GM18870 (cell line): ENCODE data around the gene THYN1.
A peak's percentile ranks its signal among the peaks of the same experiment; 100 is the strongest.

Source experiments
- ATAC-seq: cut with Tn5 transposase; IDR thresholded peaks from one replicate; pipeline ENCODE4 v1.9.1; 2021; ENCODE audit warnings: moderate library complexity; ENCODE audit not compliant: unreplicated experiment

Gene THYN1

GRCh38 chr11:134252346-134253187, 585 bp downstream of the THYN1 start:
- ATAC-seq, result peak; percentile 40

GRCh38 chr11:134250675-134251074, 2.5 kb downstream of the THYN1 start:
- ATAC-seq, result no peak

GRCh38 chr11:134250246-134250645, 2.9 kb downstream of the THYN1 start:
- no peak for ATAC-seq

GRCh38 chr11:134248910-134249480, 4.2 kb downstream of the THYN1 start:
- no peak for ATAC-seq

DNA sequence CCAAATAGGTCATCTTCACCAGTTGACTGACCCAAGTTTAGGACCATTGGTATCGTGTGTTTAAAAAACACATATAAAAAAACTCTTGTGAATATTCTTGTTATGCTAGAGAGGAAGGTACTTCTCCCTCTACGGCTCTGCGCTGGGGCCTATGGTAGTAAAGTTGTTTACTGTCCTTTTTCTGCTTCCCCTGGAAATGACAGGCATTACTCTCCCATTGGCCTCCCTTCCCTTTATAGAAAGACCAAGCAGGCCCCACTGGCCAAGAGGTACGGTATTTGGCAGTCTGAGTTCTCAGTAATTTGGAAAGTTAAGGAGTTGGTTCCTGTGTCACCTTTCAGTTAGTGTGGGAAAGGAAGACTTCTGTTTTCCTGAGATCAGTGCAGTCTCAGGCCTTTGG, 6.5 kb downstream of the THYN1 start:
- no peak for ATAC-seq

GRCh38 chr11:134246100-134246499, 7.1 kb downstream of the THYN1 start:
- no peak for ATAC-seq

DNA sequence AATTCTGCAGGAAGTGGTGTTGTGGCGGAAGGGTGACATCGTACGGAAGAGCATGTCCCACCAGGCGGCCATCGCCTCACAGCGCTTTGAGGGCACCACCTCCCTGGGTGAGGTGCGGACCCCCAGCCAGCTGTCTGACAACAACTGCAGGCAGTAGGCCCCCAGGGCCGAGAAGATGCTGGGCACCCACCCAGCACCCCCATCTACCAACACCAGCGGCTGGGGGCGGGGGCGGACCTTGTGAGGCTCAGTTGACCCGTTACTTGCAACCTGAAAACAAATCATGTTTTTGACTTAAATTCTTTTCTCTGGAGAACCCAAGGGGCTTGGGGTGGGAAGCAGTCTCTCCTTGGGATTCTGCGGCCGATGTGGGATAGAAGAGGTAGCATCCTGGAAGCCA, 7.7 kb downstream of the THYN1 start:
- ATAC-seq, result no peak

- ATAC-seq, result peak; percentile 64
These were observed 8.6 kb downstream of the THYN1 start for GRCh38 chr11:134244593-134244992.

- no peak for ATAC-seq
These were observed 9.2 kb downstream of the THYN1 start for GRCh38 chr11:134243913-134244312.

DNA sequence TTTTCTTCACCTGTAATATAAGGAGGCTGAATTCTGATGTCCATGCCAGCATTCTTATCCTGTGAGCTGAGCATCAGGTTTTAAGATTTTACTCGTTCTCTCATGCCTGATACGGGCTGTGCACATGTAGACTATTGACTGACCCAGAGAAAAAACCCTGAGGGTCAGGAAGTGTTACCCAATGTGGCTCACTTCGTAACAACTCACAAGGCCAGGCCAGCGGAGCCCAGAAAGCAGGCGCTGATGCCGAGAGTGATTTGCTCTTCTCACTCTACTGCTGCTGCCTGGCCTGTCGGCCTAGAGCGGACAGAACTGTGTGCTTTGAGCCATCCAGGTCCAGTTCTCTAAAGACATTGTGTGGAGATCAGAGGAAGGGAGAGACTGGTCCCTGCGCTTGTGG, 10.8 kb downstream of the THYN1 start:
- ATAC-seq, result no peak

DNA sequence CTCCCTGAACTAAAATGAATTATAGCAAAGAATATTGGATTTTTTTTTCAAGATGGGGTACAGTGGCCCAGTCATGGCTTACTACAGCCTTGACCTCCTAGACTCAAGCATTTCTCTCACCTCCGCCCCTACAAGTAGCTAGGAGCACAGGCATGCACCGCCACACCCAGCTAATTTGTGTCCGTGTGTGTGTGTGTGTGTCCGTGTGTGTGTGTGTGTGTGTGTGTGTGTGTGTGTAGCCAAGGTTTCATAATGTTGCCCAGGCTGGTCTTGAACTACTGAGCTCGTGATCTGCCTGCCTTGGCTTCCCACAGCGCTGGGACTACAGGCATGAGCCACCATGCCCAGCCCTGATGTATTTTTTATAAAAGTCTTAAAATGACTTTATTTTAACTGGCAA, 12.6 kb downstream of the THYN1 start:
- no peak for ATAC-seq

- no peak for ATAC-seq
These were observed 14.2 kb downstream of the THYN1 start for GRCh38 chr11:134238956-134239355.

- no peak for ATAC-seq
These were observed 15.6 kb downstream of the THYN1 start for GRCh38 chr11:134237557-134237922.

GRCh38 chr11:134236834-134237556, 16.2 kb downstream of the THYN1 start:
- ATAC-seq, result no peak

DNA sequence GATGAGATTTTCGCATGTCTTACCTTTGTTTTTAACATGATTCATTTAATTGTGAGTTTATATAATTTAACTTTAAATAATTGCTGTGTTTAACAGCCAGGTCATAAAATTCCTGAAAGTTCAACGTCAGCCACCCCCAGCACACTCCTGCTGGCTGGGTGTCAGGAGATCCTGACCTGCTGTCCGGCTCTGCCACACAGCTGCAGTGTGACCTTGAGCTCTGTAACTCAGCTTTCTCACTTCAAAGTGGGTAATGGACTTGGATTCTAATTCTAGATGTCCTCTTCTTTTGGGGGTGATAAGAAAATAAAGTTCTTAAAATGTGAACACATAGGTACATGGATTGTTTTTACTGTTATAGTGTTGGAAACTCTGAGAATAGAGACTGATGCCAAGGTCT, 17.8 kb downstream of the THYN1 start:
- no peak for ATAC-seq

DNA sequence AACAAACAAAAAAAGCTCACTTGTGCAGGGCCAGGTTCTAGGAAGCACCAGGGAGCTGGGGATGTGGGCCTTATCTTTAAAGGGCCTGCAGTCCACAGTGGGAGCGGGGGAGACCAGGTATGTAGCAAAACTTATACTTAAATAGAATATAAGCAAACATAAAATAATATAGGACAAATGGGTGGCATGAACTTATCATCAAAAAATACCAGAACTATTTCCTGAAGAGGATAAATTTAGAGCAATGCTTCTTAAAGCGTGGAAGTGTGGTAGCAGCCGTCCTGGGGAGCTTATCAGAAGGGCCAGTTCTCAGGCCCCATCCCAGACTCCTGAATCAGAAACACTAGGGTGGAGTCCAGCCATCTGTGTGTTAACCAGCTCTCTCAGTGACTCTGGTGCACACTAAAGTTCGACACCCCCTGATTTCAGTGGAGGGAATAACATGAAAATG, 19.4 kb downstream of the THYN1 start:
- ATAC-seq, result no peak

- no peak for ATAC-seq
These were observed 21.0 kb downstream of the THYN1 start for GRCh38 chr11:134231958-134232659.

GRCh38 chr11:134230339-134230738, 22.8 kb downstream of the THYN1 start:
- ATAC-seq, result no peak

GRCh38 chr11:134229126-134229790, 23.9 kb downstream of the THYN1 start:
- no peak for ATAC-seq

DNA sequence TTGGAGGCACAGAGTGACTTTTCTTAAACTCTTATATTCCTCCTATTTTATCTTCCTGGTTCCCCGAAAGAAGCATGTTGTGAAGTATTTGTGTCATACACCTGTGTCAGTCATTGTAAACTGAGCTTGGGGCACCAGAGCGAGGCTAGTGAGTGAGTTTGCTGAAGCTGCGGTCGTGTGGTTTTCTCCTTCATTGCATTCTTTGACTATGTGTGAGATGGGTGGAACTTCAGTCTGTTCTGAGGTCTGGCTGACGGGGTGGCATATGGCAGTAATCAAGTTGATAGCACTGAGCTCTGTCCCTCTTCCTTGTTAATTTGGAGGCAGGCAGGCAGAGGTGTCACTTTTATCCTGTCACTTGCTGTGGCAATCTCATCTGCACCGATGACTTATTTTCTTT, 24.5 kb downstream of the THYN1 start:
- ATAC-seq, result peak; percentile 65

DNA sequence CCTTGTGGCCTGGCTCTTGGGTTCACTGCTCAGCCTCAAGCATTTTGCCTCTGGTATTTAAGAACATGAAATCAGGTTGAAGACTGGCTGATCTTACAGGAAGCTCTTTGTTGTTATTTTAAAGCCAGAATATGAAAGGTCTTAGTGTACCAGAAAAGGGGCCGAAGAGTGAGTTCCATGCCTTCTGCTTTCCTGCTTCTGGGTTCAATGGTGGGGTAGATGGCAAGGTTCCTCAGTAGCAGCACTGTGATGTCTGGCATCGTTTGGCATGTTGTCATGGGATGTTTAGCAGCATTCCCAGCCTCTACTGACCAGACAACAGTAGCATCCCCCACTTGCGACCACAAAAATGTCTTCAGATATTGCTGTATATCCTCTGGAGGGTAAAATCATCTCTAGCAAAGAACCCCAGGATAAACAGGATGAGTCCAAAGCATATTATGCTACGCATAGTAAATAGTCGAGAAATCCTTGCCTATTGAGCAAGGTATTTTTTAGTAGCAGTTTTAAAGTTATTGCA, 26.3 kb downstream of the THYN1 start:
- no peak for ATAC-seq
